Erythroblast (primary cell): ENCODE data around the gene TSC1.

Experiments used
- GATA1 ChIP-seq: IDR thresholded peaks from 2 replicates; pipeline ENCODE4 v1.6.1; 2011; ENCODE audit warnings: low read depth, mild to moderate bottlenecking, control low read depth, low read length, moderate library complexity
- POLR2A ChIP-seq: IDR thresholded peaks from 2 replicates; pipeline ENCODE4 v1.6.1; 2011; ENCODE audit warnings: mild to moderate bottlenecking, low read length

GRCh38 chr9:132976571-132976970 is 32.2 kb upstream of the TSC1 start:
- TF ChIP-seq POLR2A (no peak), GATA1 (no peak)
